GM23338 (cell line): ENCODE measurements around the gene ATAD1. TPM values are rescaled to one million over a fixed set of nuclear protein-coding genes. Genes with fewer than 3 reads are reported as not detected.
"Not testable (repeated sequence)": the region's sequence is repeated elsewhere in the genome, so short reads cannot be mapped to it uniquely, and the experiment has no call there.

Experiments used
- ATAC-seq: fragments of 200-7000 bp; cut with Tn5 transposase; 3 replicates; pipeline ENCODE4 v1.9.1; 2020
- DNase-seq: peaks from one replicate; pipeline ENCODE4 v3.0.0-alpha.2; 2015; ENCODE audit warnings: low spot score
- H2AFZ ChIP-seq: fragments of 200-600 bp; sonication (generic); 2 replicates; pipeline ENCODE4 v1.8.0; 2016; ENCODE audit warnings: antibody characterized with exemption, mild to moderate bottlenecking, moderate library complexity
- H3F3A ChIP-seq: fragments of 200-600 bp; sonication (generic); replicated peaks from 2 replicates; pipeline ENCODE4 v1.8.0; 2017; ENCODE audit warnings: antibody characterized with exemption, mixed run types, low read depth
- H3K27ac ChIP-seq: fragments of 200-600 bp; sonication (generic); 2 replicates; pipeline ENCODE4 v1.6.1; 2016; ENCODE audit warnings: low read depth
- H3K27me3 ChIP-seq: fragments of 200-600 bp; sonication (generic); 2 replicates; pipeline ENCODE4 v1.8.0; 2016; ENCODE audit warnings: mild to moderate bottlenecking, mixed run types, moderate library complexity; ENCODE audit not compliant: insufficient read depth
- H3K36me3 ChIP-seq: fragments of 200-600 bp; sonication (generic); 2 replicates; pipeline ENCODE4 v1.8.0; 2016; ENCODE audit warnings: mild to moderate bottlenecking; ENCODE audit not compliant: insufficient read depth
- H3K4me1 ChIP-seq: fragments of 200-600 bp; sonication (generic); 2 replicates; pipeline ENCODE4 v1.8.0; 2016; ENCODE audit warnings: mild to moderate bottlenecking, moderate library complexity; ENCODE audit not compliant: insufficient read depth
- H3K4me2 ChIP-seq: fragments of 200-600 bp; sonication (generic); 2 replicates; pipeline ENCODE4 v1.7.1; 2017; ENCODE audit warnings: mixed run types
- H3K4me3 ChIP-seq: fragments of 200-600 bp; sonication (generic); 2 replicates; pipeline ENCODE4 v1.6.1; 2016; ENCODE audit warnings: mixed run types
- H3K79me2 ChIP-seq: fragments of 200-600 bp; sonication (generic); replicated peaks from 2 replicates; pipeline ENCODE4 v1.8.0; 2017; ENCODE audit warnings: mild to moderate bottlenecking; ENCODE audit not compliant: insufficient read depth
- H3K9me2 ChIP-seq: fragments of 200-600 bp; sonication (generic); 2 replicates; pipeline ENCODE4 v1.8.0; 2017; ENCODE audit not compliant: insufficient read depth
- H4K20me1 ChIP-seq: fragments of 200-600 bp; sonication (generic); replicated peaks from 2 replicates; pipeline ENCODE4 v1.8.0; 2017; ENCODE audit warnings: mild to moderate bottlenecking; ENCODE audit not compliant: insufficient read depth
- H3K27ac Mint-ChIP-seq: 2 replicates; pipeline ENCODE4 v1.8.0; 2020; ENCODE audit warnings: inconsistent platforms, mild to moderate bottlenecking, moderate library complexity, mixed read lengths
- H3K27me3 Mint-ChIP-seq: 3 replicates; pipeline ENCODE4 v1.8.0; 2022; ENCODE audit warnings: low read depth, mild to moderate bottlenecking, moderate library complexity, mixed read lengths, inconsistent platforms; ENCODE audit not compliant: insufficient read depth, poor library complexity
- H3K36me3 Mint-ChIP-seq: 3 replicates; pipeline ENCODE4 v1.8.0; 2021; ENCODE audit warnings: low read depth, mild to moderate bottlenecking, inconsistent platforms, moderate library complexity, mixed read lengths
- H3K4me1 Mint-ChIP-seq: 3 replicates; pipeline ENCODE4 v1.8.0; 2020; ENCODE audit warnings: mild to moderate bottlenecking, inconsistent platforms, mixed read lengths
- H3K4me3 Mint-ChIP-seq: 3 replicates; pipeline ENCODE4 v1.8.0; 2021; ENCODE audit warnings: moderate library complexity, mild to moderate bottlenecking, inconsistent platforms, mixed read lengths
- H3K9me3 Mint-ChIP-seq: 3 replicates; pipeline ENCODE4 v1.8.0; 2020; ENCODE audit warnings: moderate library complexity, mild to moderate bottlenecking, inconsistent platforms, mixed read lengths
- JUNB ChIP-seq: IDR thresholded peaks from one replicate; pipeline ENCODE4 v1.6.1; 2016; ENCODE audit warnings: antibody characterized with exemption; ENCODE audit not compliant: unreplicated experiment
- POLR2AphosphoS5 ChIP-seq: IDR thresholded peaks from 2 replicates; pipeline ENCODE4 v1.6.1; 2016; ENCODE audit warnings: antibody characterized with exemption, low read depth
- ZNF462 ChIP-seq: fragments of 250-450 bp; sonication (Bioruptor Pico); IDR thresholded peaks from 2 replicates; pipeline ENCODE4 v1.5.0; 2020; ENCODE audit warnings: mild to moderate bottlenecking, moderate library complexity
- polyA plus RNA-seq: library from polyadenylated mRNA; unstranded; fragments of >200 nt; fragmentation: Nextera tagmentation; extraction: Ambion mirVana; gene quantifications from 2 replicates; pipeline ENCODE4 v1.2.1, GENCODE V29; 2016
- total RNA-seq: library from RNA; depleted of rRNA; stranded (reverse); fragments of >200 nt; shearing (Covaris generic); gene quantifications from 2 replicates; pipeline ENCODE4 v1.2.3, GENCODE V29; 2014

Gene ATAD1
- total and polyA plus RNA-seq, 2 experiments from 2014 or later: 30.3 to 49.6 TPM

DNA sequence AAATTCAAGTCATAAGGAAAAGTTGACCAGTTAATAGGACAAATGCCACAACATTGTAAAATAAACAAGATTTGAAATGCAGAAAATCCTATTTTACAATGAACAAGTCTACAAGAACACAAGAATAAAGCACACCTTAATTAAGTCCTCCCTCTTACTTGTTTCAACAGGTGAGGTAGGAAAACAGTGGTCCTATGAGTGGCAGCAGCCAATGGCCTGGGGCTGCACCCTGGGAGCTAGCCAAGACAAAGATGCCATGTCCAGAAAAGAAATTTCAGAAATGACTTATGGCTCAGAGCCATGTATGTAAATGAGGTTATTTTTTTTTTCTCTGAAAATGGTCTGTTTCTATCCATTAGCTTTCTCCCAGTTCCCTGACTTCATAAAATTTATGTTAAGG is 31.0 kb upstream of the ATAD1 start (continued):
- TF ChIP-seq JUNB (no peak), ZNF462 (no peak)

DNA sequence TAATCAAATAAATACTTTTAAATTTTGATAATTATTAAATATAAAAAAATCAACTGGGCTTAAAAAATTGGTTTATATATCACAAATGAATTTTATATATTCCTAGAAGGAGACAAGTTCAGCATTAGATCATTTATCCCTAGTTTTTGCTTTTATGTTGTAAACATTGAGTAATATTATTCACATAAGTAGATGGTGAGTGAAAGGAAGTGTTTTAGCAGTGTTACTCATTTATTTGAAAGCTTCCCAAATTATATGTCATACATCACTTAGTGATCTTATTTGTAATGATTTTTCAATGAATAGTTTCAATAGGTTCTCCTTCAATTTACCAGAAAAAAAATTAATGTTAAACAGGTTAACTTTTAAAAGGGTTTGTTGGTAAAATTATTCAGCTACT is 29.5 kb upstream of the ATAD1 start:
- Histone ChIP-seq H3K9me2 (no peaks in the 10 kb centered on the region), H3K4me3 (no peak overlapping the region), H3F3A (no peaks in the 10 kb centered on the region), H3K27ac (no peak overlapping the region), H3K4me2 (no peak overlapping the region), H3K79me2 (no peaks in the 10 kb centered on the region), H3K27me3 (no peaks in the 10 kb centered on the region), H4K20me1 (no peaks in the 10 kb centered on the region), H3K4me1 (0 out of 2 replicates have a peak, but pooled peaks cover 12% of the 10 kb centered on the region), H2AFZ (no peak overlapping the region), H3K36me3 (no peaks in the 10 kb centered on the region)
- Mint-ChIP-seq H3K27me3 (no peaks in the 10 kb centered on the region), H3K27ac (no peak overlapping the region), H3K9me3 (no peaks in the 10 kb centered on the region), H3K4me3 (no peak overlapping the region), H3K4me1 (peaks cover 14% of the 10 kb centered on the region), H3K36me3 (no peaks in the 10 kb centered on the region)
- no peak for ATAC-seq
- no peak for TF ChIP-seq POLR2AphosphoS5
- no peak for DNase-seq

- H3K36me3 ChIP-seq, H3K27me3 ChIP-seq, H3K27ac ChIP-seq, DNase-seq, H3K4me3 ChIP-seq, H3K79me2 ChIP-seq, ATAC-seq, H3K4me2 ChIP-seq, H3K27ac Mint-ChIP-seq, H3K36me3 Mint-ChIP-seq, H3K9me3 Mint-ChIP-seq, H3K4me3 Mint-ChIP-seq, H3F3A ChIP-seq, H4K20me1 ChIP-seq, H3K9me2 ChIP-seq, H2AFZ ChIP-seq, H3K27me3 Mint-ChIP-seq: not testable (repeated sequence)
- H3K4me1 ChIP-seq: 0 out of 2 replicates have a peak, but pooled peaks cover 12% of the 10 kb centered on the region
- peaks cover 14% of the 10 kb centered on the region for H3K4me1 Mint-ChIP-seq
Observed at GRCh38 chr10:87846711-87847110, 28.7 kb upstream of the ATAD1 start.
